A673 (cell line): ENCODE data around the gene THYN1. TPM values are rescaled to one million over a fixed set of nuclear protein-coding genes. Genes with fewer than 3 reads are reported as not detected.

ENCODE experiments used
- BruUV-seq: library from RNA; stranded (reverse); fragments of 400-500 nt; replicated peaks from 2 replicates; lab custom pipeline; 2021; lab: Mats Ljungman, UMichigan
- CTCF ChIA-PET: fragments of 300-600 bp; sonication (Branson Sonifier 250); formaldehyde crosslinking; loops from one replicate; lab custom pipeline; 2022; ENCODE audit warnings: antibody characterized with exemption; lab: Charles Lee
- POLR2A ChIA-PET: fragments of 300-600 bp; sonication (Branson Sonifier 250); formaldehyde crosslinking; loops from one replicate; lab custom pipeline; 2022; ENCODE audit warnings: antibody characterized with exemption; ENCODE audit not compliant: low non-redundant PET; lab: Charles Lee
- DNase-seq: peaks from one replicate; pipeline ENCODE4 v3.0.0-alpha.2; 2015; ENCODE audit warnings: low spot score
- H3K27ac ChIP-seq: fragments of 200-600 bp; sonication (generic); 2 replicates; pipeline ENCODE4 v1.5.1; 2016; ENCODE audit warnings: mixed run types, low read depth, mild to moderate bottlenecking, mixed read lengths, antibody characterized with exemption, low read length; ENCODE audit not compliant: poor library complexity, severe bottlenecking
- H3K27me3 ChIP-seq: fragments of 200-600 bp; sonication (generic); replicated peaks from 2 replicates; pipeline ENCODE4 v1.6.1; 2017; ENCODE audit warnings: mixed run types, low read depth, mild to moderate bottlenecking, mixed read lengths, antibody characterized with exemption, low read length; ENCODE audit not compliant: insufficient read depth, poor library complexity
- H3K36me3 ChIP-seq: fragments of 200-600 bp; sonication (generic); 2 replicates; pipeline ENCODE4 v1.6.1; 2016; ENCODE audit warnings: mixed run types, mild to moderate bottlenecking, mixed read lengths, antibody characterized with exemption, low read length; ENCODE audit not compliant: insufficient read depth, poor library complexity, severe bottlenecking
- H3K4me1 ChIP-seq: fragments of 200-600 bp; sonication (generic); 2 replicates; pipeline ENCODE4 v1.6.1; 2017; ENCODE audit warnings: mixed run types, mild to moderate bottlenecking, mixed read lengths, antibody characterized with exemption, low read length; ENCODE audit not compliant: insufficient read depth, poor library complexity, severe bottlenecking
- H3K4me3 ChIP-seq: fragments of 200-600 bp; sonication (generic); 2 replicates; pipeline ENCODE4 v1.5.1; 2016; ENCODE audit warnings: low read depth, mixed run types, mild to moderate bottlenecking, mixed read lengths, low read length; ENCODE audit not compliant: poor library complexity, severe bottlenecking
- H3K9me3 ChIP-seq: fragments of 200-600 bp; sonication (generic); 2 replicates; pipeline ENCODE4 v1.6.1; 2016; ENCODE audit warnings: mixed run types, low read depth, mild to moderate bottlenecking, mixed read lengths, antibody characterized with exemption, low read length; ENCODE audit not compliant: poor library complexity, severe bottlenecking
- CTCF ChIP-seq: fragments of 300-800, 200-600 bp; sonication (generic); conservative IDR thresholded peaks from 2 replicates; pipeline ENCODE4 v1.5.1; 2017; ENCODE audit warnings: low read depth, mild to moderate bottlenecking, antibody characterized with exemption, low read length, moderate library complexity, mixed read lengths
- EZH2 ChIP-seq: fragments of 200-600 bp; sonication (generic); IDR thresholded peaks from 2 replicates; pipeline ENCODE4 v1.6.1; 2017; ENCODE audit warnings: borderline replicate concordance, low read depth, mild to moderate bottlenecking, mixed read lengths, antibody characterized with exemption, low read length; ENCODE audit not compliant: poor library complexity, severe bottlenecking
- intact Hi-C: fragments of 100-400 bp; cut with micrococcal nuclease; formaldehyde crosslinking; loops from one replicate; pipeline ENCODE4 v1.10.0; 2022; ENCODE audit not compliant: unreplicated experiment
- total RNA-seq: library from RNA; stranded (reverse); gene quantifications from 2 replicates; pipeline ENCODE4 v1.2.3, GENCODE V29; 2021

THYN1 gene
- total RNA-seq, 1 experiment from 2014 or later, result 57.2 TPM

DNA sequence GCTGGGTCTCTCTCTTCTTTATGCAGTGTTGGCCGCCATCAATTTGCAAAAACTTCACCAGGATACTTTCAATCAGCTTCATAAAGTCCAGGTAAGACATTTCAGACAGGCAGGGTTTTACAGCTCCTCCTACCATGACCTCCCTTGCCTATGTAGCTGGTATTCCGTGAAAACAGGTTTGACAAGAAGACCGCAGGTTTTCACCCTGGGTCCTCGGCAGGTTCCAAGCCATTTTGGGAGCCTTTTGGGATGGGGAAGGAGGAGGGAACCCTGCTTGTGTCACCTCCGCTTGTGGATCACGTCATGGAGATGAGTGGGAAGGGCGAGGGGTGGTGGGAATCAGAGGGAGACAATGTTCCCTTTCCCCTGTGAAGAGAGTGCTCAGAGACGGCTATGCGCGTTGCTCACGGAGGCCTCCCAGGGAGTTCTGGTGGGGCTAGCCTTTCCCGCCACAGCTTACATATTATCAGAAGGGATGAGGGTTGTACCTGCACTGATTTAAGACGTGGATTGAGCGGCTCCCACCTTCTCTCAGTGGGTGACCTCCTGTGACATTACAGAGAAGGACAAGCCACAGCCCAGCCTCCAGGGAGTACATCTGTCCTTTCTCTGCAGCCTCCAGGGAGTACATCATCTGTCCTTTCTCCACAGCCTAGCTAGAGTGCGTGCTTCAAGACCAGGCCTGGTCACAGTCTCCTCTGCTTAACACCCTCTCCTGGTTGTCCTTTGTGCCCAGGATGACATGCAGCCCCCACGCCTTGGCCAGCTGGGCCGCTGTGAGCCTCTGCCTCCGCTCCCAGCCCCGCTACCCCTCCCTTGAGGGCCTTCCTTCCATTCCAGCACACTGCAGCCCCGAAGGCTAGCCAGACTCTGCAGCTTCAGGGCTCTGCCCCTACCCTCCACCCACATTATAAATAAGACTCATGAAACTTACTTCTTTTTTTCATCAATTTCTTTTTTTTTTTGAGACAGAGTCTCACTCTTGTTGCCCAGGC is 40.3 kb upstream of the THYN1 start:
- no peaks in the 10 kb centered on the region for H3K9me3 ChIP-seq
- no peak for DNase-seq
- ChIA-PET POLR2A (no interaction called here), CTCF (no interaction called here)
- TF ChIP-seq EZH2 (no peak), CTCF (no peak)
- no peak overlapping the region for H3K27ac ChIP-seq
- H3K4me3 ChIP-seq, result no peak overlapping the region
- no peaks in the 10 kb centered on the region for H3K27me3 ChIP-seq
- intact Hi-C loops, result no loop called here
- no TSS peak for BruUV-seq
- no peaks in the 10 kb centered on the region for H3K36me3 ChIP-seq
- H3K4me1 ChIP-seq, result no peaks in the 10 kb centered on the region

GRCh38 chr11:134292661-134293060 is 39.5 kb upstream of the THYN1 start:
- H3K4me1 ChIP-seq, result no peaks in the 10 kb centered on the region
- BruUV-seq, result no TSS peak
- ChIA-PET POLR2A (no interaction called here), CTCF (no interaction called here)
- no peak overlapping the region for H3K27ac ChIP-seq
- intact Hi-C loops, result no loop called here
- no peaks in the 10 kb centered on the region for H3K27me3 ChIP-seq
- no peak for DNase-seq
- no peaks in the 10 kb centered on the region for H3K36me3 ChIP-seq
- no peaks in the 10 kb centered on the region for H3K9me3 ChIP-seq
- no peak overlapping the region for H3K4me3 ChIP-seq
- TF ChIP-seq CTCF (no peak), EZH2 (no peak)

DNA sequence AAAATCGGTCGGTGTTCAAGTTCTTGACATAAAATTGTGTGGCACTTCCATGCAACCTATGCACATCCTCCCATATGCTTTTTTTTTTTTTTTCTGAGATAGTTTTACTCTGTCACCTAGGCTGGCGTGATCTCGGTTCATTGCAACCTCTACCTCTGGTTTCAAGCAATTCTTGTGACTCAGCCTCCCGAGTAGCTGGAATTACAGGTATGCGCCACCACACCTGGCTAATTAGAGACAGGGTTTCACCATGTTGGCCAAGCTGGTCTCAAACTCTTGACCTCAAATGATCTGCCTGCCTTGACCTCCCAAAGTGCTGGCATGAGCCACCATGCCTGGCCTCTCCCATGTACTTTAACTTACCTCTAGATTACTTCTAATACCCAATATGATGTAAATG is 38.0 kb upstream of the THYN1 start:
- no peaks in the 10 kb centered on the region for H3K9me3 ChIP-seq
- ChIA-PET POLR2A (no interaction called here), CTCF (no interaction called here)
- H3K4me3 ChIP-seq, result no peak overlapping the region
- no peaks in the 10 kb centered on the region for H3K27me3 ChIP-seq
- no peak overlapping the region for H3K27ac ChIP-seq
- intact Hi-C loops, result no loop called here
- BruUV-seq, result no TSS peak
- no peaks in the 10 kb centered on the region for H3K4me1 ChIP-seq
- no peaks in the 10 kb centered on the region for H3K36me3 ChIP-seq
- TF ChIP-seq EZH2 (no peak), CTCF (no peak)
- DNase-seq, result no peak
